ENCODE data around the gene SIVA1.

SIVA1 gene

DNA sequence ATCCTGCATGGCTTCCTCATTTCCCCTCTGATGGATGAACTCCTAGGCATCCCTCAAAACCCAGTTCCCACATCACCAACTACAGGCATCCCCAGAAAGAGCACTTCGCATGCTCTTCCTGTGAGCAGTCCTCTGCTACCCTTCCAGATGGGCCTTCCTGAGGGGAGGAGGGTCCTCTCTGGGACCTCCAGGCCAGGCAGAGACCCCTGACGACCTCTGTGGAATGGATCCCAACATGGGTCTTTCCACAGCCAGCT is 40.7 kb downstream of the SIVA1 start:
- TF ChIP-seq, protein P1, sequence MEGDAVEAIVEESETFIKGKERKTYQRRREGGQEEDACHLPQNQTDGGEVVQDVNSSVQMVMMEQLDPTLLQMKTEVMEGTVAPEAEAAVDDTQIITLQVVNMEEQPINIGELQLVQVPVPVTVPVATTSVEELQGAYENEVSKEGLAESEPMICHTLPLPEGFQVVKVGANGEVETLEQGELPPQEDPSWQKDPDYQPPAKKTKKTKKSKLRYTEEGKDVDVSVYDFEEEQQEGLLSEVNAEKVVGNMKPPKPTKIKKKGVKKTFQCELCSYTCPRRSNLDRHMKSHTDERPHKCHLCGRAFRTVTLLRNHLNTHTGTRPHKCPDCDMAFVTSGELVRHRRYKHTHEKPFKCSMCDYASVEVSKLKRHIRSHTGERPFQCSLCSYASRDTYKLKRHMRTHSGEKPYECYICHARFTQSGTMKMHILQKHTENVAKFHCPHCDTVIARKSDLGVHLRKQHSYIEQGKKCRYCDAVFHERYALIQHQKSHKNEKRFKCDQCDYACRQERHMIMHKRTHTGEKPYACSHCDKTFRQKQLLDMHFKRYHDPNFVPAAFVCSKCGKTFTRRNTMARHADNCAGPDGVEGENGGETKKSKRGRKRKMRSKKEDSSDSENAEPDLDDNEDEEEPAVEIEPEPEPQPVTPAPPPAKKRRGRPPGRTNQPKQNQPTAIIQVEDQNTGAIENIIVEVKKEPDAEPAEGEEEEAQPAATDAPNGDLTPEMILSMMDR (IDR thresholded peaks at IDR 0.05; ENCODE audit: borderline replicate concordance, control extremely low read depth, extremely low read depth, insufficient read depth, missing control alignments): no peak
- in situ Hi-C loops (cut with MboI; ENCODE audit: low sequenced_read_pairs, unreplicated experiment): no loop called here
- no peak for DNase-seq (ENCODE audit: low spot score)

DNA sequence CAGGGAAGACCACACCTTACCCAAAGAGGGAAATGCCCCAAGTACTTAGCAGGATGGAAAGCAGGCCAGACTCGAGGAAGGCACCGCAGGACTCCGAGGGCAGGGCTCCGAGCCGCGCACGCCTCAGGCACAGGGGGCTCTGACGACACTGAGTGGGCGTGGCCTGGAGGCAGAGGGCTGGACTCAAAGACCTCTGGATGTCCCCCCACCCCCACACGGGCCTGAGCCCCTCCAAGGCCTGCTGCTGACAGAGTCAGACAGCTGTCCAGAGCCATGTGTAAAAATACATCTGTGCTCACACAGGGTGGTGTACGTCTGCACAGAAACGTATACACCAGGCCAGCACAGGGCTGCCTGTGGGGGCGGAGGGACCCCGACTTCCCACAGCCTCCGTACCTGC is 41.2 kb downstream of the SIVA1 start:
- TF ChIP-seq, protein P1 (IDR thresholded peaks at IDR 0.05; ENCODE audit: borderline replicate concordance, control extremely low read depth, extremely low read depth, insufficient read depth, missing control alignments): no peak
- peak; percentile 67 for DNase-seq (ENCODE audit: low spot score)
- in situ Hi-C loops (cut with MboI; ENCODE audit: low sequenced_read_pairs, unreplicated experiment): no loop called here

DNA sequence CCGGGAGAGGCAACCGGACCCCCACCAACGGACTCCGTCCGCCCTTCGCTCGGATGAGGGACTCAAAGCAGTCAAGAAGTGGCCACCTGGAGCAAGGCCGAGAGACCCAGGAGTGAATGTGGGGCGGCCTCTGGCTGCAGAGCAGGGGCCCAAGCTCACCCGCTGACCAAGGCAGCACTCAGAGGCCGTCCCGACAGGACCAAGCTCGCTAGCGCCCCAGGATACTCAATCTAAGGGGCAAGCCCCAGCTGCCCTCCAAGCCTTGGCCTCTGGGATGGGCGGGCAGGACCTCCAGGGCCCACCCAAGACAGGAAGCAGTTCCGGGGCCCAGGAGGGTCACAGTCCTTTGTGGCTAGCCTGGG is 41.7 kb downstream of the SIVA1 start:
- peak; percentile 70 for DNase-seq (ENCODE audit: low spot score)
- TF ChIP-seq, protein P1 (IDR thresholded peaks at IDR 0.05; ENCODE audit: borderline replicate concordance, control extremely low read depth, extremely low read depth, insufficient read depth, missing control alignments): no peak
- in situ Hi-C loops (cut with MboI; ENCODE audit: low sequenced_read_pairs, unreplicated experiment): no loop called here

DNA sequence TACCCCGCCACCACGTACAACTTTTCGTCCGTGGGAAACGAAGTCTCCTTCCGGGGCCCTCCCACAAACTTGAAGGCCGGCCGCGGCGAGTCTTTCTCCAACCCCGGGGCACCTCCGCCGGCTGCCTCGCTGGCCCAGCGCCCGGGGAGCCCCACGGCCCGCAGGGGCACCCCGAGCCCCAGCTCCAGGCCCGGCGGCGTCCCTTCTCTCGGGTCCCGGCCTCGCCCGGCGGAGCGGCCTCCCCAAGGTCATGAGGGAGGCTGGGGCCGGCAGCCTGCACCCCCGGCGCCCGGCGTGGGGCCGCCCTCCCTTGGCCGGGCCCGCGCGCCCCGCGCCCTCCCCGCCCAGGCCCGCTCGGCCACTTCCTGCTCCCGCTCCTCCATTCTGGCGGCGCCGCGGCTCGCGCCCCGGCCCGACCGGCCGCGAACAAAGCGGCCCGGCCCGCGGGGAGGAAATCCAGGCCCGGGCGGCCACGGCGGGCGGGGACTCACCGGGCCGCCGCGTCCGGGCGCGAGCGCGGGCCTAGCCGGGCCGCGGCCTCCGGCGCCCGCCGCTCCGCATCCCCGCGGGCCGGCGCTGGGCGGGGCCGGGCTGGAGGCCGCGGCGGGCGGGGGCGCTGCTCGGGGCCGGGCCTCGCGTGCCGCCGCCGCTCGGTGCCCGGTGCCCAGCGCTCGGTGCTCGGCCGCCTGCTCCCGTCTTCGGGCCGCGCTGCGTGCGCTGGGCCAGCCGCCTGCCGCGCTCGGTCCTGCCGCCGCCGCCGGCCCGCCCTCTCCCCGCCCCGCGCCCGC is 42.2 kb downstream of the SIVA1 start, which contains the start of gene AKT1:
AKT1 (minus strand) TSS at position 756 of the 788 bp plus-strand sequence. CDS start 3,105 bp downstream, outside the sequence.
- in situ Hi-C loops (cut with MboI; ENCODE audit: low sequenced_read_pairs, unreplicated experiment): no loop called here
- TF ChIP-seq, protein P1 (IDR thresholded peaks at IDR 0.05; ENCODE audit: borderline replicate concordance, control extremely low read depth, extremely low read depth, insufficient read depth, missing control alignments): no peak
- DNase-seq (ENCODE audit: low spot score): peak; percentile 75

DNA sequence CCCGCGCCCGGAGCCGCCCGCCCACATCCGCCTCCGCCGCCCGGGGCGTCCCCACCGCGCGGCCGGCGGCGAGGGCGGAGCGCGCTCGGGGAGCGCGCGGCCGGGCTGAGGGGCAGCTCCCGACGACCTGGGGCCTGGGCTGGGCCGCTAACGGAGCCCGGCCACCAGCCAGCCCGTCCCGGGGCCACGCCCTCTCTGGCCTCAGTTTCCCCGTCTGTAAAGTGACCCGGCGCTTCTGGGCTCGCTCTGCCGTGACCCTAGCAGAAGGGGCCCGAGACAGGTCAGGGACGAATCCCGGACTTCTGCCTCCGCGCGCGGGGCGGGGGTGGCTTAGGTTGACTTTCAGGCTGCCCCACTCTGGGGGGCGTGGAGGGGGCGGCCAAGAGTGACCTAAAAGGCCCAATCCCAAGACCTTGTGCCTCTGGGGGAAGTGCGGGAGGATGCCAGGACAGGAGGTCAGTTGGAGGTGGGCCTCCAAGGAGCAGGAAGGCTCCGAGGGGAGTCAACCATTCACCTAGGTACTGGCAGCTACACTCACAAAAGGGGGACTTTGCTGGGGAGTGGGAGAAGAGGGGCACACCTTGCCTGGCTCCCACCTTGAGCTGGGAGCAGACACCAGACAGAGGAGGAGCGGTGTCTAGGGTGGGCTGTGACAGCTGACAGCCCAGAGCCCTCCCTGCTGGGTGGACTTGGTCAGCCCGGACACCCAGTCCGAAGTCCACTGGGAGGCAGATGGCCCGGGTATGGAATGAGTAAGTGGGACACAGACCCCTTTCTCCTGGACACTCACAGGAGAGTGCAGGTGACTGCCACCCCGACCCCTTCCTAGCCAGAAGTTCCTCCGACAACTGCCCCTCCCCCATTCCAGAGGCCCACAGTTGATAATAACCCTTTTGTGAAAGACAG is 43.1 kb downstream of the SIVA1 start:
- TF ChIP-seq, protein P1 (IDR thresholded peaks at IDR 0.05; ENCODE audit: borderline replicate concordance, control extremely low read depth, extremely low read depth, insufficient read depth, missing control alignments): no peak
- peak; percentile 92 for DNase-seq (ENCODE audit: low spot score)
- in situ Hi-C loops (cut with MboI; ENCODE audit: low sequenced_read_pairs, unreplicated experiment): no loop called here

DNA sequence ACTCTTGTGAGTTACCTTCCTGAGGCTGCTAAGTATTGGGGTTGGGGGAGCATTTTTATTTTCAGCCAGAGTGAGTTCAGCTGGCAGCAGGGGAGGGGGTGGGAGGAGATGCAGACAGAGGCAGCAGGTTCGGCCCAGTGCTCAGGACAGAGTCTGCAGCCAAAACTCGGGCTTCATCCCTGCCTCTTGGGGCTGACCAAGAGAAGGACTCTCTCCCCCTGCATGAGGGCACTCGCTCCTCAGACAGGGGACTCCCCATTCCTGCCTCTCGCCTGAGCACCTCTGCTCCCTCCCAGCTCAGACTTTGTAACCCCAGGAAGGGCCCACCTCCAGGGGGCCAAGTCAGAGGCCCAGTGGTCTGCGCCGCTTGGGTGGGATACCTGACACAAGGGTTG is 43.7 kb downstream of the SIVA1 start:
- no peak for DNase-seq (ENCODE audit: low spot score)
- TF ChIP-seq, protein P1 (IDR thresholded peaks at IDR 0.05; ENCODE audit: borderline replicate concordance, control extremely low read depth, extremely low read depth, insufficient read depth, missing control alignments): no peak
- in situ Hi-C loops (cut with MboI; ENCODE audit: low sequenced_read_pairs, unreplicated experiment): no loop called here
